Endothelial cell of umbilical vein (primary cell): ENCODE data around the gene NEDD4L. TPM values are rescaled to one million over a fixed set of nuclear protein-coding genes. Genes with fewer than 3 reads are reported as not detected.

Experiments
- BruUV-seq: library from RNA; stranded (reverse); fragments of 400-500 nt; replicated peaks from 2 replicates; lab custom pipeline; 2021; lab: Mats Ljungman, UMichigan
- CTCF ChIA-PET: fragments of 300-600, 350-600 bp; sonication (Branson Sonifier 250); formaldehyde crosslinking; loops from one replicate; lab custom pipeline; 2021; ENCODE audit warnings: antibody characterized with exemption, inconsistent platforms; lab: Charles Lee
- POLR2A ChIA-PET: fragments of 300-600, 350-600 bp; sonication (Branson Sonifier 250); formaldehyde crosslinking; loops from one replicate; lab custom pipeline; 2021; ENCODE audit warnings: antibody characterized with exemption, inconsistent platforms; lab: Charles Lee
- DNase-seq: peaks from one replicate; pipeline ENCODE4 v3.0.0-alpha.2; 2011; ENCODE audit warnings: low read depth, low spot score
- FAIRE-seq: peaks from 2 replicates; lab custom pipeline; 2011; peaks lifted over from hg19 to GRCh38; lab: Jason Lieb, UNC
- H2AFZ ChIP-seq: 2 replicates; pipeline ENCODE4 v1.6.0; 2012; ENCODE audit warnings: low read depth, low read length, control low read depth, inconsistent platforms
- H3K27ac ChIP-seq: 2 replicates; pipeline ENCODE4 v1.5.1; 2011; ENCODE audit warnings: low read depth, mild to moderate bottlenecking, control low read depth, low read length, moderate library complexity; ENCODE audit not compliant: insufficient read depth
- H3K27me3 ChIP-seq, 2 experiments: 2 replicates each; pipeline versions ENCODE4 v1.6.0 to v1.6.1; 2011; ENCODE audit warnings: low read length in 2 of 2, mixed read lengths in 1 of 2; ENCODE audit not compliant: control insufficient read depth in 2 of 2, insufficient read depth in 2 of 2
- H3K36me3 ChIP-seq, 2 experiments: 2 replicates in 1 of 2; 3 replicates in 1 of 2; pipeline ENCODE4 v1.5.1; 2011; ENCODE audit warnings: low read length in 2 of 2, mild to moderate bottlenecking in 1 of 2, moderate library complexity in 1 of 2; ENCODE audit not compliant: control insufficient read depth in 2 of 2, insufficient read depth in 2 of 2; ENCODE audit errors: extremely low read depth in 1 of 2
- H3K4me1 ChIP-seq: 3 replicates; pipeline ENCODE4 v1.5.1; 2011; ENCODE audit warnings: mild to moderate bottlenecking, low read length; ENCODE audit not compliant: control insufficient read depth, insufficient read depth; ENCODE audit errors: extremely low read depth
- H3K4me2 ChIP-seq: 2 replicates; pipeline ENCODE4 v1.6.1; 2011; ENCODE audit warnings: low read length, control low read depth, mixed read lengths; ENCODE audit not compliant: insufficient read depth
- H3K4me3 ChIP-seq, 3 experiments: fragments of 200-600 bp in 1 of 3; sonication (generic), shearing (Covaris generic) in 1 of 3; replicated peaks in 1 of 3; 2 replicates each; pipeline ENCODE4 v1.5.1; 2011 to 2016; ENCODE audit warnings: control low read depth in 3 of 3, low read length in 3 of 3, mild to moderate bottlenecking in 2 of 3, inconsistent platforms in 1 of 3, low read depth in 1 of 3, moderate library complexity in 1 of 3; ENCODE audit not compliant: insufficient read depth in 1 of 3
- H3K79me2 ChIP-seq: 2 replicates; pipeline ENCODE4 v1.6.0; 2012; ENCODE audit warnings: low read length, inconsistent platforms; ENCODE audit not compliant: control insufficient read depth, insufficient read depth
- H3K9ac ChIP-seq: replicated peaks from 2 replicates; pipeline ENCODE3; 2011; ENCODE audit warnings: low read length, control low read depth; ENCODE audit not compliant: insufficient read depth; ENCODE audit errors: extremely low read depth
- H3K9me1 ChIP-seq: replicated peaks from 3 replicates; pipeline ENCODE4 v1.6.0; 2011; ENCODE audit warnings: mild to moderate bottlenecking, low read length; ENCODE audit not compliant: control insufficient read depth, insufficient read depth; ENCODE audit errors: extremely low read depth
- H3K9me3 ChIP-seq: replicated peaks from 2 replicates; pipeline ENCODE4 v1.5.1; 2012; ENCODE audit warnings: low read length, inconsistent platforms; ENCODE audit not compliant: control insufficient read depth, insufficient read depth
- H4K20me1 ChIP-seq: replicated peaks from 2 replicates; pipeline ENCODE3; 2011; ENCODE audit warnings: mild to moderate bottlenecking, low read length; ENCODE audit not compliant: control insufficient read depth, insufficient read depth; ENCODE audit errors: extremely low read depth
- EZH2 ChIP-seq: IDR thresholded peaks from 2 replicates; pipeline ENCODE4 v1.6.1; 2012; ENCODE audit warnings: borderline replicate concordance, low read depth, mild to moderate bottlenecking, moderate library complexity, low read length, inconsistent platforms; ENCODE audit not compliant: severe bottlenecking
- FOS ChIP-seq: IDR thresholded peaks from 2 replicates; pipeline ENCODE4 v1.6.1; 2011; ENCODE audit warnings: mild to moderate bottlenecking, low read length, moderate library complexity, borderline replicate concordance; ENCODE audit not compliant: insufficient read depth
- GATA2 ChIP-seq: IDR thresholded peaks from 2 replicates; pipeline ENCODE4 v1.7.0; 2011; ENCODE audit warnings: low read depth, mild to moderate bottlenecking, moderate library complexity, mixed read lengths, low read length; ENCODE audit not compliant: insufficient read length, insufficient read depth
- JUN ChIP-seq: IDR thresholded peaks from 2 replicates; pipeline ENCODE4 v1.6.1; 2011; ENCODE audit warnings: borderline replicate concordance, low read depth; ENCODE audit not compliant: insufficient read length, insufficient read depth
- MYC ChIP-seq: IDR thresholded peaks from one replicate; pipeline ENCODE4 v1.6.1; 2011; ENCODE audit warnings: mild to moderate bottlenecking, low read depth, low read length
- POLR2A ChIP-seq: IDR thresholded peaks from 2 replicates; pipeline ENCODE4 v1.6.1; 2012; ENCODE audit warnings: low read depth, mild to moderate bottlenecking, control low read depth, low read length
- POLR2AphosphoS5 ChIP-seq: IDR thresholded peaks from 2 replicates; pipeline ENCODE4 v1.6.1; 2012; ENCODE audit warnings: low read depth, mild to moderate bottlenecking, control low read depth, low read length, moderate library complexity; ENCODE audit not compliant: insufficient read depth
- dilution Hi-C: fragments of 300-500 bp; cut with MboI; formaldehyde crosslinking; loops from one replicate; pipeline ENCODE4 v1.15.0; 2019; ENCODE audit warnings: low sequenced_read_pairs; ENCODE audit not compliant: extremely low pct_ligation_motif_present
- intact Hi-C: fragments of 100-400 bp; cut with micrococcal nuclease; formaldehyde crosslinking; loops from one replicate; pipeline ENCODE4 v1.10.0; 2022
- polyA plus RNA-seq, 4 experiments: library from polyadenylated mRNA; depleted of rRNA in 3 of 4; stranded (reverse) in 3 of 4; unstranded in 1 of 4; fragments of >200 nt; gene quantifications; 2 replicates each; pipeline versions ENCODE4 v1.2.1 to v1.2.3, GENCODE V29; 2011 to 2012; ENCODE audit warnings: missing spikeins in 1 of 4
- total RNA-seq: library from RNA; stranded (reverse); gene quantifications from 2 replicates; pipeline ENCODE4 v1.2.3, GENCODE V29; 2021
- TF ChIP-seq, protein P1 (sequence below): IDR thresholded peaks from 2 replicates; pipeline ENCODE4 v1.6.1; 2011; ENCODE audit not compliant: insufficient read depth, insufficient read length
- TF ChIP-seq, protein P2 (sequence below), 2 donors: IDR thresholded peaks; 1 replicate in 1 of 2; 2 replicates in 1 of 2; pipeline ENCODE4 v1.5.1; 2011; ENCODE audit warnings: low read length in 2 of 2, mild to moderate bottlenecking in 2 of 2, moderate library complexity in 2 of 2, control low read depth in 1 of 2, inconsistent platforms in 1 of 2, low read depth in 1 of 2; ENCODE audit not compliant: insufficient read depth in 1 of 2; ENCODE audit errors: extremely low read depth in 1 of 2

Gene NEDD4L
- total and polyA plus RNA-seq, 2 donors (not counting 3 experiments of a cell fraction or from before 2014, with no cell fraction given): 20.5 to 78.9 TPM

DNA sequence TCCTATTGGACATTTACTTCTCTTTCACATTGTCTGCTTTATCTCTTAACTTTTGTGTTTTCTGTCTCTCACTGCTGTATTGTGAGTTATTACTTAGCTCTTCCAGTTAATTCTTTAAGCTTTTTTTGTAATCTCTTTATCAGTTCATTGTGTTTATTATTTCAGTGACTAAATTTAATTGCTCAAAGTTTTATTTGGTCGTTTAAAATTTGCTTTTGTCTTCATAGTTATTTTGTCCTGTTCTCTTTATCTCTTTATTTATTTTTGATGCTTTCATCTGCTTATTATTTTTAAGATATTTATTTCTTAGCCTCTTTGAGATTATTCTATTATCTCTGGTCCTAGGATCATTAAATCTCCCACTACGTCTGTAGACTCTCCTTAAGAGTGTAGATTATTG is 316.3 kb downstream of the NEDD4L start:
- Histone ChIP-seq H3K4me2 (no peak overlapping the region), H3K9me1 (no peaks in the 10 kb centered on the region), H3K9me3 (no peaks in the 10 kb centered on the region), H4K20me1 (no peaks in the 10 kb centered on the region), H3K79me2 (no peaks in the 10 kb centered on the region), H3K9ac (no peak overlapping the region), H3K27me3 (no peaks in the 10 kb centered on the region), H2AFZ (no peak overlapping the region), H3K4me3 (no peak overlapping the region), H3K4me1 (peaks cover 13% of the 10 kb centered on the region), H3K36me3 (peaks cover 0 to 3% of the 10 kb centered on the region in 2 experiments), H3K27ac (no peak overlapping the region)
- dilution Hi-C loops (no loop called here), intact Hi-C loops (no loop called here)
- no peak for DNase-seq
- TF ChIP-seq, protein P1, sequence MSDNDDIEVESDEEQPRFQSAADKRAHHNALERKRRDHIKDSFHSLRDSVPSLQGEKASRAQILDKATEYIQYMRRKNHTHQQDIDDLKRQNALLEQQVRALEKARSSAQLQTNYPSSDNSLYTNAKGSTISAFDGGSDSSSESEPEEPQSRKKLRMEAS: no peak
- CTCF ChIA-PET: interaction anchor here (1.6 kb wide), 1 partner anchor 179 kb away, joined by 3 read pairs; no protein-coding TSS in a partner anchor
- no peak for FAIRE-seq
- no TSS peak for BruUV-seq
- POLR2A ChIA-PET: no interaction called here

DNA sequence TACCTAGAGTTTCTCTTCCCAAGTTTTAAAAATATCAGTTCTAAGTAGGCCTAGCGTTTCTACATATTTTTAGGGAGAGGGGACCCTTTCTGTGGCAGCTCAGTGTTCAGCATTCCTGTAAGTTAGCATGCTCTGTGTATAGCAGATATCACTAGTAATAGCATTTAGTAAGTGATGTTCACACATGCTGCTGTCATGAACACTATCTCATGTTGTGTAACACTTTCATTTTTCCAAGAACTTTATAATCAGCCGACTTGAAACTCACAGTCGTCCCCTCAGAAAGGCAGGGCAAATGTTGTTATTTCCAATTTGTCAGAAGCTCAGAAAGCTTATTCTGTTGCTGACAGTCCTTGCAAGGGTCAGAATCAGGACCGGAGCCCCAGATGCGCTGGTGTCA is 317.2 kb downstream of the NEDD4L start:
- no peaks in the 10 kb centered on the region for H4K20me1 ChIP-seq
- H3K4me3 ChIP-seq: no peak overlapping the region
- no peaks in the 10 kb centered on the region for H3K9me1 ChIP-seq
- H3K4me2 ChIP-seq: no peak overlapping the region
- dilution Hi-C loops: no loop called here
- H3K4me1 ChIP-seq: peaks cover 13% of the 10 kb centered on the region
- ChIA-PET POLR2A (interaction anchor here (0.6 kb wide), 1 partner anchor 429 kb away, joined by 6 read pairs; no protein-coding TSS in a partner anchor), CTCF (interaction anchor here (0.6 to 2.1 kb wide), 5 partner anchors 23 to 1668 kb away, joined by 3 to 8 read pairs (median 3); partner anchors contain the start of gene NEDD4L)
- intact Hi-C loops: no loop called here
- BruUV-seq: no TSS peak
- no peak overlapping the region for H2AFZ ChIP-seq
- TF ChIP-seq POLR2AphosphoS5 (no peak), MYC (no peak), FOS (no peak), GATA2 (no peak), POLR2A (no peak), JUN (no peak), EZH2 (no peak)
- TF ChIP-seq, protein P1: no peak
- TF ChIP-seq, protein P2, sequence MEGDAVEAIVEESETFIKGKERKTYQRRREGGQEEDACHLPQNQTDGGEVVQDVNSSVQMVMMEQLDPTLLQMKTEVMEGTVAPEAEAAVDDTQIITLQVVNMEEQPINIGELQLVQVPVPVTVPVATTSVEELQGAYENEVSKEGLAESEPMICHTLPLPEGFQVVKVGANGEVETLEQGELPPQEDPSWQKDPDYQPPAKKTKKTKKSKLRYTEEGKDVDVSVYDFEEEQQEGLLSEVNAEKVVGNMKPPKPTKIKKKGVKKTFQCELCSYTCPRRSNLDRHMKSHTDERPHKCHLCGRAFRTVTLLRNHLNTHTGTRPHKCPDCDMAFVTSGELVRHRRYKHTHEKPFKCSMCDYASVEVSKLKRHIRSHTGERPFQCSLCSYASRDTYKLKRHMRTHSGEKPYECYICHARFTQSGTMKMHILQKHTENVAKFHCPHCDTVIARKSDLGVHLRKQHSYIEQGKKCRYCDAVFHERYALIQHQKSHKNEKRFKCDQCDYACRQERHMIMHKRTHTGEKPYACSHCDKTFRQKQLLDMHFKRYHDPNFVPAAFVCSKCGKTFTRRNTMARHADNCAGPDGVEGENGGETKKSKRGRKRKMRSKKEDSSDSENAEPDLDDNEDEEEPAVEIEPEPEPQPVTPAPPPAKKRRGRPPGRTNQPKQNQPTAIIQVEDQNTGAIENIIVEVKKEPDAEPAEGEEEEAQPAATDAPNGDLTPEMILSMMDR (IDR thresholded peaks at IDR 0.05; ENCODE audit: extremely low read depth in 1 of 2, insufficient read depth in 1 of 2, low read depth in 1 of 2, low read length in 2 of 2): no peak
- no peak overlapping the region for H3K9ac ChIP-seq
- no peaks in the 10 kb centered on the region for H3K27me3 ChIP-seq
- peaks cover 0 to 9% of the 10 kb centered on the region in 2 experiments for H3K36me3 ChIP-seq
- no peaks in the 10 kb centered on the region for H3K79me2 ChIP-seq
- H3K27ac ChIP-seq: peak overlapping the region; percentile 95
- FAIRE-seq (no peak), DNase-seq (no peak)
- no peaks in the 10 kb centered on the region for H3K9me3 ChIP-seq
